ENCODE measurements around the gene ABHD16B.

Gene ABHD16B

GRCh38 chr20:63895952-63896263 is 34.6 kb downstream of the ABHD16B start:
- no peak for DNase-seq (ENCODE audit: low spot score)

GRCh38 chr20:63896264-63897105 is 35.2 kb downstream of the ABHD16B start:
- no peak for DNase-seq (ENCODE audit: low spot score)

- DNase-seq (ENCODE audit: low spot score), result no peak
Observed at GRCh38 chr20:63897978-63898561, 36.8 kb downstream of the ABHD16B start.

GRCh38 chr20:63898882-63899558 is 37.7 kb downstream of the ABHD16B start:
- no peak for DNase-seq (ENCODE audit: low spot score)

GRCh38 chr20:63900413-63900812 is 39.1 kb downstream of the ABHD16B start:
- DNase-seq (ENCODE audit: low spot score), result no peak

- no peak for DNase-seq (ENCODE audit: low spot score)
Observed at GRCh38 chr20:63903796-63904561, 42.7 kb downstream of the ABHD16B start.

GRCh38 chr20:63908008-63908682 is 46.8 kb downstream of the ABHD16B start:
- no peak for DNase-seq (ENCODE audit: low spot score)

- DNase-seq (ENCODE audit: low spot score), result no peak
Observed at GRCh38 chr20:63911176-63911575, 49.9 kb downstream of the ABHD16B start.

All from COLO829 (cell line).